KOPT-K1 (cell line): ENCODE data around the gene HSPA12A.

Experiments
- H3K27ac ChIP-seq: fragments of 200-600 bp; sonication (generic); 2 replicates; pipeline ENCODE4 v1.5.1; 2016; ENCODE audit warnings: antibody characterized with exemption, mild to moderate bottlenecking, low read depth, low read length; ENCODE audit not compliant: poor library complexity, severe bottlenecking
- H3K36me3 ChIP-seq: fragments of 200-600 bp; sonication (generic); 2 replicates; pipeline ENCODE4 v1.5.1; 2017; ENCODE audit warnings: antibody characterized with exemption, mild to moderate bottlenecking, low read length, moderate library complexity; ENCODE audit not compliant: insufficient read depth
- H3K9me3 ChIP-seq: fragments of 200-600 bp; sonication (generic); 2 replicates; pipeline ENCODE4 v1.5.1; 2017; ENCODE audit warnings: antibody characterized with exemption, low read length, mild to moderate bottlenecking; ENCODE audit not compliant: insufficient read depth, poor library complexity, severe bottlenecking

HSPA12A gene

DNA sequence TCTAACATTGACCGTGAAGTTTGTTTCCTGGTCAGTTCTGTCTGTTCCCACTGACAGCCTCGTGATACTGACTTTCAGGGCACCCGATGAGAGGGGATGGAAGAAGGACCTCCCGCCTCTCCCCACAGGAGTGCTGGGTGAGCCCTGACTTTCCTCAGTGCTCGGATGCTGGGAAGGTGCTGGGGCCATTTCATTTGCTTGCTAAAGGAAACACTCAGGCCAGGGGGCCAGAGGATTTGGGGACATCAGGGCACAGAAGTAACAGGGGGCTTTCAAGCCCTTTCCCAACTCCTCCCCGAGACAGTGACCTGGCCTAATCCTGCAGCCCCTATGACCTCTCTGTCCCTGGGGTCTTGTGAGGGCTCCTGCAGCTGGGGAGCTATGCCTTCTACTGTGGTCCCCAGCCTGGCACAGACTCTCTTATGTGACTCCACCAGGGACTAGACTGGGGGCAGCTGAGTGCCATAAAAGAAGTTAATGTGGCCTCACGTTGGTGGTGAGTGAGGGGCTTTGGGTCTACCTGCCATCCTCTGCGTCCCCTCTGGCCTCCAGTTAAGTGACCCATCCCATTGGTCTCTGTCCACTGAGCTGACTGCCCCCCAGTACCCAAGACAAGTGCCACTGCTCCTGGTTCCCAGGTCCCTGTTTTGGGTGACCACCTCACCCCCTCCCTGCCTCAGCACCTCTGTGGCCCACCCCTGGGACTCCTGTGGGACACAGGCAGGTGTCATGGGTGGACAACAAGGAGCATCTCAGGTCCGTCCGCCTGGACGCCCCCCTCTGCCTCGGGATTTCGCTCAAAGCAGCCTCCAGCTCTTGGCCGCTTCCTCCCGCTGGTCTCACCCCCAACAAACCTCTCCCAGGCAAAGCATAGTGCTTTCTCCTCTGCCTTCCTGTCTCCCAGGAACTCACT, 33.4 kb upstream of the HSPA12A start:
- no peaks in the 10 kb centered on the region for H3K36me3 ChIP-seq
- H3K27ac ChIP-seq: no peak overlapping the region
- no peaks in the 10 kb centered on the region for H3K9me3 ChIP-seq

DNA sequence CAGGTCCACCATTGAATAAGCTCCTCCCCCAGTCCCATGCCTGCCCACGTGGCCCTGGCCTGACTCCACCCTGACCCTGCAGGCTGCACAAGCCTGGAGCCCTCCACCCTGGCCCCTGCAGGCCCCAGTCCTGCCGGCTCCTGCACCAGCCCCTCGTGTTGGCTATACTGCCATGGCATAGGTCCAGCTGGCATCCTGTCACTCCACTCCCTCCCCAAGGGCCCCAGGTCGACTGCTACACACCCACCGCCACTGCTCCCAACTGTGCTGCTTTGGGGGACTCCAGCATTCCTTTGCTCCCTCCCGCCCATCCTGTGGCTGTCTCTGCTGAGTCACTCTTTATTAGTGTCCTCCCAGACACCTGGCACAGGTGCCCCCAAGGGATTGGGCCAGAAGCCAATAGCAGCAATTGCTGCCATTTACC, 32.4 kb upstream of the HSPA12A start:
- H3K36me3 ChIP-seq: no peaks in the 10 kb centered on the region
- no peak overlapping the region for H3K27ac ChIP-seq
- H3K9me3 ChIP-seq: no peaks in the 10 kb centered on the region

DNA sequence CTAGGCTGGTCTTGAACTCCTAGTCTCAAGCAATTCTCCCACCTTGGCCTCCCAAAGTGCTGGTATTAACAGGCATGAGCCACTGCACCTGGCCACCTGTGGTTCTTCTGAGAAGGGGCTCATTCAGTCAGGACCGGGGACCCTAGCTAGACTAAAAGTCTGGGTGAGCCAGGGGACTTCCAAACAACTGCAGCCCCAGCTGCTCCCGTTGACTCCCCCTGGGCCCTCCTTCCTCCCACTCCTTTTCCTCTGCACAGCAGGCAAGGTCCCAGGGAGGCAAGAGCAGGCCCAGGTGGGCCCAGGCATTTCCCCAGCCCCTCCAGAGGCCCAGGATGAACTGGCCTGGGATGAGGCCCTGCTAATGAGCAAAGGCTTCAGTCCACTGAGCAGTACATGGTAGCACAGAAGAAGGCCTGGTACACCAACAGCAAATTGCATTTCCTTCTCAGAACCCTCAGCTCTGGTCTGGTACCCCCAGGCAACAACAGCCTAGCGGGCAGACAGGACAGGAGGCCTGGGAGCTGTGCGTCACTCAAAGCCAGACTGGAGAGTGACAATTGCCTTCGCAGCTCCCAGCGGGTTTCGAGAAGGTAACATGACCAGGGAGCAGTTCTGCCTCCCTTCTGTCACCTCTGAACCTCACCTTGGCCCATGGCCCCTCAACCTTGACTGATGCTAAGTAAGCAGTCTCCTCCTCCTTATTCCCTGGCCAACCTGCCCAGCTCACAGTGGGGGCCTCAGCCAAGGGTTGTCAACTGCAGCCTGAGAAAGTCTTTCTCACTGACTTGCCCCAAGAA, 30.7 kb upstream of the HSPA12A start:
- Histone ChIP-seq H3K9me3 (no peaks in the 10 kb centered on the region), H3K36me3 (no peaks in the 10 kb centered on the region), H3K27ac (no peak overlapping the region)

DNA sequence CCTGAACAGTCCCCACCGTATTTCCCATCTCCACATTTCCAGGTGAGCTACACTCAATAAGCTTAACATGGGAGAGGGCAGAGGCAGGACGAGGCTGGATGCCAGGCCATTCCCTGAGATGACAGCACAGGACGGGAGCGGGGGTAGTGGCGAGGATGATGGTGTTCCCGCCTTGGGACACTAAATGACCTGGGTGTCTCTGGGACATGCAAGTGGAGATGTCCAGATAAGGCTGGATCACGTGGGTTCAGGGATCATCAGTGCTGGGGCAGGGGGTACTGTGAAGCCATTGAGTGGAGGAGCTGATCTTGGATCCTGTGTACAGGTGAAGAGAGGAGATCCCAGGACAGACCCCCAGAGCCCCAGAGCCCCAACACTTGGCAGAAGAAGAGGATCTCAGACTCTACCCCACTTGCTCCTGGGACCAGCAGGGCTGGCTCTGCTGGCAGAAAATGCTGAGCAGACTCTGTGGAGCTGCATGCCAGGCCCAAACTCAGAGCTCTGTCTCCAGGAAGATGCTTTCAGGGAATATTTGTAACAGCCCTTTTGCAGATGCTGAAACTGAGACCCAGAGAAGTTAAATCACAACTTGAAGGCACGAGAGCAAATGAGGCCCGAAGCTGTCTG, 29.7 kb upstream of the HSPA12A start:
- no peak overlapping the region for H3K27ac ChIP-seq
- no peaks in the 10 kb centered on the region for H3K36me3 ChIP-seq

DNA sequence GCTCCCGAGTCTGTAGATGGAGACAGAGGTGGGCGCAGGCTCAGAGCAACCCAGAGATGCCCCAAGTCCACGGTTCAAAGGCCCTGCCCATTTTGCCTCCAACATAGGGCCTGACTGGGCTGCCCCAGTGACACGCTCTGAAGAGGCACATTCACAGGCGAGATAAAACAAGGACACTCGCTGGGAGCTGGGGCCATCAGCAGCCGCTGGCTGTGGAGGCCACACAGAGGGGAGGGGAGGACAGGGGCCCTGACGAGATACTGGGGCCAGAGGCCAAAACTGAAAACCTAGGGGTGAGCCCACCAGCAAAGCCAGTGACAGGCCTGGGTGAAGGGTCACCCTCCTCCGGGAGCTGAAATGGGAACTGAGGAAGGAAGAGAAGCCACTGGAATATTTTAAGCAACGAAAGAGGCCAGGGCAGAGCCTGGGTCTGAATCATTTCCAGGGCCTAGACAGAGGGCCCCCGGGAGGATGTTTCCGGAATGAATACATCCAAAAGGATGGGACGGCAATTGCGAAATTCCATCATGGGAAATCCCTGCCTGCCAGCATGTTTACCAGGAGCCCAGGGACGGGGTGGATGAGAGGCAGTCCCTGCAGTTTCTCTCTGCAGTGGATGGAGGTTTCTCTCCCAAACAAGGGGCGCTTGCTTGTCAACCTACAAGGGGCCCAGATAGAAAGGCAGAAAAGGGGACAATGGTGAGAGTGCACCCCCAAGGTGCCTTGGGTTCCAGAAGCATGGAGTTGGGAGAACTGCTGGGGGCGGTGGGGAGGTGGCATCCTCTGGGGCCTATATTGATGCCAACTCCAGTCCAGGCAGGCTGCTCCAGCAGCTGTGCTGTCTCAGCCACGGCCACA, 29.0 kb upstream of the HSPA12A start:
- H3K27ac ChIP-seq: no peak overlapping the region
- no peaks in the 10 kb centered on the region for H3K36me3 ChIP-seq
- H3K9me3 ChIP-seq: no peaks in the 10 kb centered on the region

More for the DNA sequence above, 29.7 kb upstream of the HSPA12A start:
- H3K9me3 ChIP-seq: no peaks in the 10 kb centered on the region

DNA sequence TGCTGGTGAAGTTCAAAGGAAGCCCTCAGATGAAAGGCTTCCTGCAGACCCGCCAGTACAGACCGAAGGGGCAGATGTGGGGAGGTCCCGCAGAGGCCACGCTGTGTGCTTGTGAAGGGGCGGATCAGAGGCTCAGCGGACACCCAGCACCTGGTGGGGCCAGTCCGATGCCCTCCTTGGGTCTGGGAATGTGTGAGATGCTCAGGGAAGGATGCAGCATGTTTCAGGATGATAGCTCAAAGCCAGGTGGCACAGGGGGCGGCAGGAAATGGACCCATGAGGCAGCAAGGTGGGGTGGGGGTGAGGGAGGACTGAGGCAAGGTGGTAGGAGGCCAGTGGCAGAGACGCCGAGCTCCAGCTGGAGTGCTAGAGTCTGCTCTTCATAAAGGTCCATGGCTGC, 27.9 kb upstream of the HSPA12A start:
- no peaks in the 10 kb centered on the region for H3K36me3 ChIP-seq
- H3K9me3 ChIP-seq: no peaks in the 10 kb centered on the region
- H3K27ac ChIP-seq: no peak overlapping the region

DNA sequence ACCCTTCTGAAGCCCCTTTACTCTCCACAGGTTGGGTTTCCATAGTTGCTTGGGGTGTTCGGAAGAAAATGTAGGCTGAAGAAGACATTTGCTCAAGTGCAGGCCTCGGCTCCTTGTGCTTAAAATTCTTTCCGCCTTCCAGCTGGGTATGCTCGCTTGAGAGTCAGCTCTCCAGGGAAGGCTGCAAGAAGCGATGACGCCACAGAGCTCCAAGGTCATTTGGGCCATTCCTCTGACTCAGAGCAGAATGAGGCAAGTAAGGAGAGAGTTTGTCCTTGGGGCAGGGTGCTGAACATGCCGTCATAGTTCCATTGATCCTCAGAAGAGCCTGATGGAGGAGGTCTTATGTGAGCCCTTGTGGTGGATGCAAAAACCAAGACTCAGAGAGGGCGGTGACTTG, 27.4 kb upstream of the HSPA12A start:
- H3K27ac ChIP-seq: no peak overlapping the region
- H3K9me3 ChIP-seq: peaks cover 3% of the 10 kb centered on the region

DNA sequence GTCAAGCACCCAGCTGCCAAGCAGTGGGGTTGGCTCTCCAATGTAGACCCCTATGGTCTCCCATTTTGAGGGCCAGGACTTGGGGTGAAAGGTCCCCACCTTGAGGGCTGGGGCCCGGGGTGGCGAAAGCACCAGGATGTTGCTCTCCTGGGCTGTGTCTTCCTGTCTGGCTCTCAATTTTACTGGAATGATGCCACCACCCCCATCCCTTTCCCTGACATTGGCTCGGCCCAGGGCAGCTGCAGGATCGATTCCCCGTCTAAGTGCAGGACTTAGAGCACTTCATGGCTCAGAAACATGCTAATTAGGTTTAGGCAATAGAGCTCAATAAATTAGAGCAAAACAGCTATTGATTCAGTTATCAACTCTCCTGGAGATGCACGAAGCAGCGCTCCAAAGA, 27.0 kb upstream of the HSPA12A start:
- H3K9me3 ChIP-seq: peaks cover 5% of the 10 kb centered on the region
- no peak overlapping the region for H3K27ac ChIP-seq
- no peaks in the 10 kb centered on the region for H3K36me3 ChIP-seq

More for the DNA sequence above, 27.4 kb upstream of the HSPA12A start:
- H3K36me3 ChIP-seq: no peaks in the 10 kb centered on the region

DNA sequence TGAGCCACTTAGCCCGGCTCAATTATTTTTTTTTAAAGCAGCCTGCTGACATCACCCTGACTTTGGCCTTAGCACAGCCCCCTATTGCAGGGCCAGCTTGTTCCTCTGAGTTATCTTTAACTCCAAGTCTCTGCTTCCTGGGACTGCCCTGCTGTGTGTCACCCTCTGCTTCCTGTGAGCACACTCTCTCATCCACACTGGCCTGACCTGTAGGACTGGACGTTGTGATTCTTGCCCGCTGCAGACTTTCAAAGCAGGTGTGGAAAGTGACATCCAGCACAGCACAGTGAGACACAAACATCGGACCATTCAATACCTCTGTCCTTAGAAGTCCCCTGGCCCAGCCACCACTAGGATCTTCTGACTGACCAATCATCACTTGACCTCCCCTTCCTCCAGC, 26.4 kb upstream of the HSPA12A start:
- Histone ChIP-seq H3K9me3 (peaks cover 5% of the 10 kb centered on the region), H3K36me3 (no peaks in the 10 kb centered on the region), H3K27ac (no peak overlapping the region)

DNA sequence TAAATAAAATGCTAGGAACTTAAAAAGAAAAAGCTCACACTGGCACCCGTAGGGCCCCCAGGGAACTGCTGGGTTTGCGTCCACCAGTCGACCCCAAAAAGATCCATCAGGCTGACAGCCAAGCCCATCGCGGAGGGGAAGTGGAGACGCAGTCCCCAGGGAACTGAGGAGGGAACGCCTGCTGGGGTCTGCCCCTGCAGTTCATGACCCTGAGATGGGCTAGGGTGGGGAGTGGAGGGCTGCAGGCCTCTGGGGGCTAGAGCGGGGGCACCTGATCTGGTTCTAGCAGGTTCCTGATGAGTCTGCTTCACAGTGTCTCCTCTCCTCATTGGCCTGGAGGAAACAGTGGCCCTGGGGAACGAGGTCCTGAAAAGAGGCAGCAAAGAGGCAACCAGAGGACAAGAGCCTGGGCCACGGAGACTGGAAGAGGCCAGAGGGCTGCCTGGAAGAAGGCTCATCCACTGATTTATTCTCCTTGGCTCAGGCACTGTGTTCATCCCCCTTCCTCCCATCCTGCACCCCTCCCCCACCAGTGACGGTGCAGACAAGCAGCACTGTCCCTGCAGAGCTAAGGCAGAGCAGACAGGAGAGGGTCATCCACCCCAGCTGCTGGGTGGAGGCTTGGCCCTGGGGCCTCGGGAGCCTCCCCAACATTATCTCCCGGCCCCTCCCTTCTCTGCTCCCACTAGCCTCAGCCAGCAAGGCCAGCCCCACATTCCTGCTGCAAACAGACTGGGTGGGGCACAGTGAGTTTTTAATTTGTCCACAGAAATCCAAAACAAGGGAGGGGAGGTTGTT, 24.7 kb upstream of the HSPA12A start:
- H3K9me3 ChIP-seq: peaks cover 5% of the 10 kb centered on the region
- H3K36me3 ChIP-seq: no peaks in the 10 kb centered on the region
- no peak overlapping the region for H3K27ac ChIP-seq

DNA sequence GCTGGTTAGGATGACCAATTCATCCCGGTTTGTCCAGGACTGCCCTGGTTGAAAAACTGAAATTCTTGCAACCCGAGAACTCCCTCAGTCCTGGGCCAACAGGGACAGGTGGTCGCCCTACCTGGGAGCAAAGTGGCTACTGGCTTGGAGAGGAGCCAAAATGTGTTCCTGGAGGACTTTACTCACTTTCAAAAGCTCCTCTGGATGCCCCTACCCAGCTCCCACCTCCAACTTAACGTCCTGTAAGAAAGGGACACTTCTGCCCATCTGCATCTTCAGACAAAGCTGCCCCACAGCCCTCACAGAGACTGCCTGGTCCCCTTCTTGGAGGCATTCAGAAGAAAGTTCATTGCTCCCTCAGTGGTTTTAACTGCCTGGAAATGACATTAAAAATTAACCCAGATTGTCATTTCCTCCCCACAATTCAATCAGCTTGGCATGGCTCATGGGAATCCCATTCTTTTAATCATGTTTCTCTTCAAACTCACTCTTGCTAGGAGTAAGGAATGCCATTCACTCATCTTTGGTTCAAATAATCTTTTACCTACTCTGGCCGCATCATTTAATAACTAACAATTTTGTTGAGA, 24.0 kb upstream of the HSPA12A start:
- no peaks in the 10 kb centered on the region for H3K36me3 ChIP-seq
- H3K27ac ChIP-seq: no peak overlapping the region
- peaks cover 5% of the 10 kb centered on the region for H3K9me3 ChIP-seq

DNA sequence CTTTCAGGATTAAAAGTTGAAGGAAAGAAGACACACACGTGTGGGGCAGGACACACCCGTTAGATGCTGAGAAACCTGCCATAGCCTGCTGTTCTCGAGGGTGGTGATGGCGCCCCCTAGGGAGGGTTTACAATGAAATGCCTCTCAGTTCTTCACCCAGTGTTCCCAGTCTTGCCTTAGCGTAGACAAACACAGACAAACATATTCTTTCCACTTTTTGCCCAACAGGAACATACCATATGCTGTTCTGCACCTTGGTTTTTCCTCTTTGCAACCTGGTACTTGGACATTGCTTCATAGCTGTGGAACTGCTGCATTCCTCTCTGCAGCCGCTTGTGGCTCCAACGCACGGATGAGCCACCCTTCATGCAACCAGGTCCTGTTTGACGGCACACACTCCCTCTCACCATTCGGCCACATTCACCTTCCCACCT, 23.3 kb upstream of the HSPA12A start:
- H3K36me3 ChIP-seq: no peaks in the 10 kb centered on the region
- H3K27ac ChIP-seq: no peak overlapping the region
- peaks cover 5% of the 10 kb centered on the region for H3K9me3 ChIP-seq

DNA sequence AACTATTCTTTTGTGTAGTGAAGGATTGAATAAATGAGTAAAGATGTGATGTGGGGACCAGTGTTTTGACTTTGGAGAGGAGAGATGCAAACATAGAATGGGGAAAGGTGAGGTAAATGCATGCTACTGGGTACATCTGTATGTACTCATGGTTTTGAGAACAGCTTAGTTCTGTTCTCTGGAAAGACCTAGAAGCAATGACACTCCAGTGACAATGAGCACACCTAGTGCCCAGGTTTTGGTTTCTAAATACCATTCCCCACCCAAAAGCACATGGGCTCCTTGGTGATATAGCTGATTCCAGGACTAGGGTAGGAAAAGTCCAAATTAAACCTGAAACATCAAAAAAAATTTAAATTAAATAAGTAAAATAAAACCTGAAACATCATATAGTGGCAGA, 22.6 kb upstream of the HSPA12A start:
- Histone ChIP-seq H3K27ac (no peak overlapping the region), H3K9me3 (peaks cover 11% of the 10 kb centered on the region)

More for the DNA sequence above, 22.6 kb upstream of the HSPA12A start:
- no peaks in the 10 kb centered on the region for H3K36me3 ChIP-seq
